Endothelial cell of umbilical vein (primary cell): ENCODE measurements around the gene DONSON. TPM values are rescaled to one million over a fixed set of nuclear protein-coding genes. Genes with fewer than 3 reads are reported as not detected.

Experiments used
- BruUV-seq: library from RNA; stranded (reverse); fragments of 400-500 nt; replicated peaks from 2 replicates; lab custom pipeline; 2021; lab: Mats Ljungman, UMichigan
- CTCF ChIA-PET: fragments of 300-600, 350-600 bp; sonication (Branson Sonifier 250); formaldehyde crosslinking; loops from one replicate; lab custom pipeline; 2021; ENCODE audit warnings: antibody characterized with exemption, inconsistent platforms; lab: Charles Lee
- POLR2A ChIA-PET: fragments of 300-600, 350-600 bp; sonication (Branson Sonifier 250); formaldehyde crosslinking; loops from one replicate; lab custom pipeline; 2021; ENCODE audit warnings: antibody characterized with exemption, inconsistent platforms; lab: Charles Lee
- DNase-seq: peaks from one replicate; pipeline ENCODE4 v3.0.0-alpha.2; 2011; ENCODE audit warnings: low read depth, low spot score
- FAIRE-seq: peaks from 2 replicates; lab custom pipeline; 2011; peaks lifted over from hg19 to GRCh38; lab: Jason Lieb, UNC
- H2AFZ ChIP-seq: 2 replicates; pipeline ENCODE4 v1.6.0; 2012; ENCODE audit warnings: low read depth, low read length, control low read depth, inconsistent platforms
- H3K27ac ChIP-seq: 2 replicates; pipeline ENCODE4 v1.5.1; 2011; ENCODE audit warnings: low read depth, mild to moderate bottlenecking, control low read depth, low read length, moderate library complexity; ENCODE audit not compliant: insufficient read depth
- H3K27me3 ChIP-seq, 2 experiments: 2 replicates each; pipeline versions ENCODE4 v1.6.0 to v1.6.1; 2011; ENCODE audit warnings: low read length in 2 of 2, mixed read lengths in 1 of 2; ENCODE audit not compliant: control insufficient read depth in 2 of 2, insufficient read depth in 2 of 2
- H3K36me3 ChIP-seq, 2 experiments: 2 replicates in 1 of 2; 3 replicates in 1 of 2; pipeline ENCODE4 v1.5.1; 2011; ENCODE audit warnings: low read length in 2 of 2, mild to moderate bottlenecking in 1 of 2, moderate library complexity in 1 of 2; ENCODE audit not compliant: control insufficient read depth in 2 of 2, insufficient read depth in 2 of 2; ENCODE audit errors: extremely low read depth in 1 of 2
- H3K4me1 ChIP-seq: 3 replicates; pipeline ENCODE4 v1.5.1; 2011; ENCODE audit warnings: mild to moderate bottlenecking, low read length; ENCODE audit not compliant: control insufficient read depth, insufficient read depth; ENCODE audit errors: extremely low read depth
- H3K4me2 ChIP-seq: 2 replicates; pipeline ENCODE4 v1.6.1; 2011; ENCODE audit warnings: low read length, control low read depth, mixed read lengths; ENCODE audit not compliant: insufficient read depth
- H3K4me3 ChIP-seq, 3 experiments: fragments of 200-600 bp in 1 of 3; sonication (generic), shearing (Covaris generic) in 1 of 3; replicated peaks in 1 of 3; 2 replicates each; pipeline ENCODE4 v1.5.1; 2011 to 2016; ENCODE audit warnings: control low read depth in 3 of 3, low read length in 3 of 3, mild to moderate bottlenecking in 2 of 3, inconsistent platforms in 1 of 3, low read depth in 1 of 3, moderate library complexity in 1 of 3; ENCODE audit not compliant: insufficient read depth in 1 of 3
- H3K79me2 ChIP-seq: 2 replicates; pipeline ENCODE4 v1.6.0; 2012; ENCODE audit warnings: low read length, inconsistent platforms; ENCODE audit not compliant: control insufficient read depth, insufficient read depth
- H3K9ac ChIP-seq: replicated peaks from 2 replicates; pipeline ENCODE3; 2011; ENCODE audit warnings: low read length, control low read depth; ENCODE audit not compliant: insufficient read depth; ENCODE audit errors: extremely low read depth
- H3K9me1 ChIP-seq: replicated peaks from 3 replicates; pipeline ENCODE4 v1.6.0; 2011; ENCODE audit warnings: mild to moderate bottlenecking, low read length; ENCODE audit not compliant: control insufficient read depth, insufficient read depth; ENCODE audit errors: extremely low read depth
- H3K9me3 ChIP-seq: replicated peaks from 2 replicates; pipeline ENCODE4 v1.5.1; 2012; ENCODE audit warnings: low read length, inconsistent platforms; ENCODE audit not compliant: control insufficient read depth, insufficient read depth
- H4K20me1 ChIP-seq: replicated peaks from 2 replicates; pipeline ENCODE3; 2011; ENCODE audit warnings: mild to moderate bottlenecking, low read length; ENCODE audit not compliant: control insufficient read depth, insufficient read depth; ENCODE audit errors: extremely low read depth
- EZH2 ChIP-seq: IDR thresholded peaks from 2 replicates; pipeline ENCODE4 v1.6.1; 2012; ENCODE audit warnings: borderline replicate concordance, low read depth, mild to moderate bottlenecking, moderate library complexity, low read length, inconsistent platforms; ENCODE audit not compliant: severe bottlenecking
- FOS ChIP-seq: IDR thresholded peaks from 2 replicates; pipeline ENCODE4 v1.6.1; 2011; ENCODE audit warnings: mild to moderate bottlenecking, low read length, moderate library complexity, borderline replicate concordance; ENCODE audit not compliant: insufficient read depth
- GATA2 ChIP-seq: IDR thresholded peaks from 2 replicates; pipeline ENCODE4 v1.7.0; 2011; ENCODE audit warnings: low read depth, mild to moderate bottlenecking, moderate library complexity, mixed read lengths, low read length; ENCODE audit not compliant: insufficient read length, insufficient read depth
- JUN ChIP-seq: IDR thresholded peaks from 2 replicates; pipeline ENCODE4 v1.6.1; 2011; ENCODE audit warnings: borderline replicate concordance, low read depth; ENCODE audit not compliant: insufficient read length, insufficient read depth
- MAX ChIP-seq: IDR thresholded peaks from 2 replicates; pipeline ENCODE4 v1.6.1; 2011; ENCODE audit not compliant: insufficient read depth, insufficient read length
- POLR2A ChIP-seq: IDR thresholded peaks from 2 replicates; pipeline ENCODE4 v1.6.1; 2012; ENCODE audit warnings: low read depth, mild to moderate bottlenecking, control low read depth, low read length
- POLR2AphosphoS5 ChIP-seq: IDR thresholded peaks from 2 replicates; pipeline ENCODE4 v1.6.1; 2012; ENCODE audit warnings: low read depth, mild to moderate bottlenecking, control low read depth, low read length, moderate library complexity; ENCODE audit not compliant: insufficient read depth
- dilution Hi-C: fragments of 300-500 bp; cut with MboI; formaldehyde crosslinking; loops from one replicate; pipeline ENCODE4 v1.15.0; 2019; ENCODE audit warnings: low sequenced_read_pairs; ENCODE audit not compliant: extremely low pct_ligation_motif_present
- intact Hi-C: fragments of 100-400 bp; cut with micrococcal nuclease; formaldehyde crosslinking; loops from one replicate; pipeline ENCODE4 v1.10.0; 2022
- polyA plus RNA-seq, 4 experiments: library from polyadenylated mRNA; depleted of rRNA in 3 of 4; stranded (reverse) in 3 of 4; unstranded in 1 of 4; fragments of >200 nt; gene quantifications; 2 replicates each; pipeline versions ENCODE4 v1.2.1 to v1.2.3, GENCODE V29; 2011 to 2012; ENCODE audit warnings: missing spikeins in 1 of 4
- total RNA-seq: library from RNA; stranded (reverse); gene quantifications from 2 replicates; pipeline ENCODE4 v1.2.3, GENCODE V29; 2021

The DONSON gene
- total and polyA plus RNA-seq, 2 donors (not counting 3 experiments of a cell fraction or from before 2014, with no cell fraction given), result 14.3 to 29.4 TPM

- no peaks in the 10 kb centered on the region for H3K9me1 ChIP-seq
- H3K4me3 ChIP-seq, result peak overlapping the region; percentile 63 to 98 (median 93)
- no peak overlapping the region for H2AFZ ChIP-seq
- H3K79me2 ChIP-seq, result peaks cover 88% of the 10 kb centered on the region
- no peaks in the 10 kb centered on the region for H3K9me3 ChIP-seq
- no peak for TF ChIP-seq EZH2
- no peak for TF ChIP-seq GATA2
- no peak for TF ChIP-seq FOS
- no peak for TF ChIP-seq POLR2A
- no peak for TF ChIP-seq JUN
- TF ChIP-seq MAX, result no peak
- no peak for TF ChIP-seq POLR2AphosphoS5
- H3K36me3 ChIP-seq, result peaks cover under 1 to 20% of the 10 kb centered on the region in 2 experiments
- H3K9ac ChIP-seq, result peak overlapping the region; percentile 97
- FAIRE-seq (no peak), DNase-seq (no peak)
- CTCF ChIA-PET, result interaction anchor here (0.8 to 2.3 kb wide), 6 partner anchors 9 to 350 kb away, joined by 3 to 18 read pairs (median 4); no protein-coding TSS in a partner anchor
- POLR2A ChIA-PET, result no interaction called here
- intact Hi-C loops, result loop anchor here (5.0 kb wide), 1 partner anchor 63 kb away; no protein-coding TSS in a partner anchor
- dilution Hi-C loops, result no loop called here
- no peaks in the 10 kb centered on the region for H3K27me3 ChIP-seq
- no peak overlapping the region for H3K27ac ChIP-seq
- H4K20me1 ChIP-seq, result peaks cover 18% of the 10 kb centered on the region
- H3K4me1 ChIP-seq, result peaks cover 25% of the 10 kb centered on the region
- BruUV-seq, result no TSS peak
- peak overlapping the region; percentile 100 for H3K4me2 ChIP-seq
Observed at GRCh38 chr21:33544451-33545195, 43.9 kb downstream of the DONSON start.
